HG03139 (cell line): ENCODE results near the gene OSTC.
A peak's percentile ranks its signal among the peaks of the same experiment; 100 is the strongest.

Source experiments
- ATAC-seq: cut with Tn5 transposase; IDR thresholded peaks from one replicate; pipeline ENCODE4 v1.9.1; 2021; ENCODE audit not compliant: unreplicated experiment

The OSTC gene

DNA sequence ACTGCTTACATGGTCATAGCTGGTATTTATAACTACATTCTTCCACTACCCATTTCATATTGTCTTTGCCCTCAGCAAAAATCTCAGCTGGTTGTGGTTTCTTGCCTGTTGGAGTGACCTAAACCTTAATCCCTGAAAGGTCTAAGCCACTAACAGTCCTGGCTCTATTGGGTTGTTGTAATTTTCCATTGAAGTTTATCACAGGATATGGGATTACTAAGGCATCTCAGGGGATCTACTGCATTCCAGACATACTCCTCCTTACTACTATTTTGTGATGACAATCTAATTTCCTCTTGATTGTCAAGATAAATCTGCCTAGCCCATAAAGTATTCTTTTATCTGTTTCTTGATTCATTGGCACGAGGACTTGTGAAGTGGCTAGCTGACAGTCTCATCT, 6.2 kb upstream of the OSTC start:
- no peak for ATAC-seq

DNA sequence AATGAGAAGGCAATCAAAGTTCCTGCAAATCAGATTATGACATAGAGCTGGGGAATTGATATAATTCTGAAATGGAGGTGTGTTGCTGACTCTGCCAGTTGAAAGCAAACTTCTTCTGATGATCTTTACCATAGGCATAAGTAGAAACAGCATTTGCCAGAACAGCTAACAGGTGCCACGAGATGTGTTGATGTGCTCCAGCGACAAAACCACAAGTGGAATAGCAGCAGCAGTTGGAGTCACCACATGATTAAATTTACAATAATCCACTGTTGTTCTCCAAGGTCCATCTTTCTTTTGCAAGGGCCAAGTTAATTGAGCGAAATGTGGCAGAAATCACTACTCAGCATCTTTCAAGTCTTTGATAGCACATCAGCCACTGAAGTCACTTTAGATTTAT, 3.7 kb upstream of the OSTC start:
- no peak for ATAC-seq

DNA sequence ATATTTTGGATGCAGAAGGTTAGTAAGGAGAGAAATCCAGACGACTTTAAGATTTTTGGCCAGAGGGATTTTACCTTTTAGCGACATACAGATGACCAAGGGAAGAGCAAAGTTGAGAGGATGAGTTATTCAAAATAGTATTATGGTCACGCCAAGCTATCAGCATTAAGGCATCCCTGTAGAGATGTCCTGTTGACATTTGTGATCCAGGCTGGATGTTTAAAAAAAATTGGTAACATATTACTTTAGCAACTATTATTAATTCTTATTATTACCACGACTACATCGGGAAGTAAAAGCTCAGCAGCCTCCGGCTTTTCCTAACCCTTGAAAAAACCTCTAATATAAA, 562 bp upstream of the OSTC start:
- peak; percentile 7 for ATAC-seq

DNA sequence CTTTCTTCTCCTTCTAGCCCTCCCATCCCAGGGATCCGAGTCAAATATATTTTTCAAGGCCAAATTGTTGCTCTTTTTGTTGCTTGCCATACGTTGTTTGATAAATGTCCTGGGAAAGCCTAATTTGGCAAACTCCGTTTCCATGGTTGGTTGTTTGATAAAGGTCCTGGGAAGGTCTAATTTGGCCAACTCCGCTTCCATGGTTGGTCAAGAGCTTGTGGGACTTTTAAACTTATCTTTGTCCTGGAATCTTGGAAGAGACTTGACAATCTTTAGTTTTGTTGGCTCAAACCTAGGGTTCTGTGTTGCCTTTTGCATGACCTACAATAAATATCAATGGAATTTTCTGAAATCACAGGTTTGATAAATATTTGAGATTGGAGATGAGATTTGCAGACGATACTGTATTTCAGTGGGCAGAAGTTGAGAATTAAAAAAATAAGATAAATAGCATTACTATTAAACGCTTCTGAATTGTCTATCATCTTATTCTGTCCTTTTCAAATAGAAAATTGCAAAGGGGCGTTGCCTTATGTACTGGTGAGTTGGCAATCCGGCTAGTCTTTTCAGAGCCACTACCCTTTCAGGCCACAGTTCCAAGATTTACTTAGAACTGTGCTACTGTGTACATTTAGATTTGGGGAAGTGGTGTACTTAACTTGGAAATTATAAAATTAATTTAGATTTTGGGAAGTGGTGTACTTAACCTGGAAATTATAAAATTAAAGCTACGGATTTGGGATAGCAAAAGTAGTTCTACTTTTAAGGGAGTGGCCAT, 804 bp downstream of the OSTC start:
- no peak for ATAC-seq

DNA sequence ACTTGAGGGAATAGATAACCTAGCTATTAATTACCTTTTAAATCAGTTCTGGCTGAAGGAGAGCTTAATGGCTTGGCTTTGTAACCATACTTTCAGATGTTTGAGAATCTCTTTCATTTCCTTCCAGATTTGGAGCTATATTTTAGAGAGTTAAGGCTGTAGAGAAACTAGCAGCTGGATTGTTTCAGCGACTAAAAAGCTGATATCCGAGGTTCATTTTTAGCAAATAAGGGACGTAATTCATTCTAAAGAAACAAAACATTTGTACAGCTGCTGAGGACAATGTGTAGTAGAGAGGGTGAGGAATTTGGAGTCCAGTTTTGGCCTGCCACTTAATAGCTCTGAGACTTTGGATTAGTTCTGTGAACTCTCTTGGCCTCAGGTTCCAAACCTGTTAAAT, 12.2 kb downstream of the OSTC start:
- ATAC-seq = no peak

DNA sequence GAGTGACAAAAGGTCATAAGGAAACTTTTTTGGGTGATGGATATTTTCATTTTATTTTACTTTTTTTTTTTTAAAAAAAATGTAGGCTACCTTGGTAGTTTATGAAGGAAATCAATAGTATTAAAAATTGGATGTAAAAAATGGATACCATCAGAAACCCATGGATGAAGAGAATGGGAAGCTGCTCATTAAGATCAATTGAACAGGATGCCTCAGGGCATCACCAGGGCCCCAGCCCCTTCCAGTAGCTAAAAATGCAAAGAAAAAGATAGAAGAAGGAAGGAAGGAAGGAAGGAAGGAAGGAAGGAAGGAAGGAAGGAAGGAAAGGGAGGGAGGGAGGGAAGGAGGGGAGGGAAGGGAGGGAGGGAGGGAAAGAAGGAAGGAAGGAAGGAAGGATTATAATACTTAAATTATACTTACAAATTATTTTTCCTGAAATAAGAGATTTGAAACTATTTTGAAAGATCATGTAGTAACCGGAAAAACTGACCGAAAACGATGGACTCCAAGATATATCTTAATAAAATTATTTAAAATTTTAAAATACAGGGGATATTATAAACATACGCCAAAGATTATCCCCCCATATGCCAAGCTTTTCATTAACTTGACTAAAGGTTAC, 24.1 kb downstream of the OSTC start:
- ATAC-seq = no peak

DNA sequence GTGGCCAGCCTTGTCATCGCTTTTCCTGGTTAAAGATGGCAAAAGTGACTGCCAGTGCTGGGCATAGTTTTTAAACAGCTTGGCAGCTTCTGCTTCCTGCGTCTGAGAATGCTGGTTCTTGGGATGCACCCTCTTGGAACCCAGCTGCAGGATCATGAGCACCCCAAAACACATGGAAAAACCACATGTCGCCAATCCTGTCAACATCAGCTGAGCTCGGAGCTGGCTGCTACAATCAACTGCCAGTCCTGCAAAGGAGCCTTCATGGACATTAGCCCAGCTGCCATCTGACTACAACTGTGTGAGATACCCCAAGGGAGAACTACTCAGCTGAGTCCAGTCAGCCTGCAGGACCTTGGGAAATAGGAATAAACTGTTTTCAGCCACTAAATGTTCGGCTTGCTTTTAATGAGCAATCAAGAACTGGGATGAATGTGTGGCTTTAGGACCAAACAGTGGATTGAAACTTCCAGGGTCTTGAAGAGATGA, 31.0 kb downstream of the OSTC start:
- no peak for ATAC-seq

DNA sequence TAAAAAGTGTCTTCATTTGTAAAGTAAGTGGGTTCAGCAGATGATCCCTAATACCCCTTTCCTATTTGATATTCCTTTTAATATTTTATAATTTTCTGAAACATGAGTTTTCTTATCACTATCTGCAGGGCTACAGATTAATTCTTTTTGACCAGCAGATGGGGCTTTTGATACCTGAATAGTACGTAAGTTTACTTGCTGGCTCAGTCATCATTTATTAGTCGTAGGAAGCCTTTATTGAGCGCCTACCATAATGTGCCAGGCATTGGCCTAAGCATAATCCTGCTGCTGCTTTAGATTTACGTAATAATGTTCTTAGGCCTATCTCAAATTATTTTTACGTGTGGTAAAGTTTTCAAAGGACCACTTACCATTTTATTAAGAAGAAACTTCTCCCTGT, 33.1 kb downstream of the OSTC start:
- ATAC-seq = no peak

DNA sequence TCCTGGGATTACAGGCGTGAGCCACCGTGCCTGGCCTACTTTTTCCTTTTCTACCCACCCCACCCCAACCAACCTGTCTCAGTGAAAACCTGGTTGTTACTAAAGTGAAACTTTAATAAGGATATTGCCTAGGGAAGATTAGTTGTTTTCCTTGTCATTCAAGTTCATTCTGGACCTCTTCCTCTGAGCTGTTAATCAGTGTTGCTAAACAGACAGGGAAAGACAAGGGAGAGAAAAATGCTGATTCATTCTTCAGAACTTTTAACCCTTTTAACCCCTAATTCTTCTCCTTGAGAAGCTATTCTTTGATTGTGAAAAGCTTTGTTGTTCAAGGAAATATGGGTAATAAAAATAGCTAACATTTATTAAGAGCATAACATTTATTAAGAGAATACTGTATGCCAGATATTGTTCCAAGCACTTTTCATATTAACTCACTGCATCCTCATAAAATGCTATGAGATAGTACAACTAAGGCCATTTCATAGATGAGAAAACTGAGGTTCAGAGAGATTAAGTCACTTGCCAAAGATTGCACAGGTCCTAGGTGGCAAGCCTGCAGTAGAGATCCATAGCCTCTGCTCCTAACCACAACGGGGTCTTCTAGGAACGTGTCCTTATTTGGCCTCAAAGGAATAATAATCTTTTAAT, 34.8 kb downstream of the OSTC start:
- ATAC-seq = no peak

DNA sequence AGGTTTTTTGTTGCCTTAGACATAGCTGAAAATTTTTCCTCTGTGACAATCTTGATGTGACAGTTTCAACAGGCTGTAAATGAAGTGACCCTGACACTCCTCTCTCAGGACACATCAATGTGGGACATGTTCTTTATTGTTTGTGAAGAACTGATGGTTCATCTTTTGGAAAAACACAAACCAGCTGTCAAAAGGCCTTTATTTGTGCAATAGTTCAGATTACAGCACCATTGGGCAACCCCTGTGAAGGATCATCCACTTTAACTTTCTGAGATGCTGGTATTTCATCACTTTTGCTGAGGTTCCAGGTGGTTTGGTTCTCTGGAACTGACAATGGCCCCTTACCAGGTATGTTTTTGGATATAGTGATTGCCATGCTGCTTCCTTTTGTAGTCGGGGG, 40.3 kb downstream of the OSTC start:
- ATAC-seq = no peak

DNA sequence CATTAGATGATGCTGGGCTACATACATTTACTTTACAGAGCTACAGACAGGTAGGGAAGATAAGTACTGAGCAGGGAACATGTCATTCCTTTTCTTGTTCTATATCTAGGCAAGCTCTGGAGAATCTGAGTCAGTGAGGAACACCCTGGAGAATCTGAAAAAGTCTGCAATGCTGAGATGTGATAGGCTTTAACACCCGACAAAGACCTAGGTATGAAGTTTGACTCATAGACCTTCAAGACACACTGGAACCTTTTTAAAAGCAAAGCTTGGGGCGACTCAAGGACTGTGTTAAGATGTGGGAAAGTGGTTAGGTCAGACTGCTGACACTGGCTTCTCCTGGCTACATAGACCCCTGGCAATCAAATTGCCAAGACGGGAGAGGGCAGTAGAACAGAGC, 42.8 kb downstream of the OSTC start:
- no peak for ATAC-seq

DNA sequence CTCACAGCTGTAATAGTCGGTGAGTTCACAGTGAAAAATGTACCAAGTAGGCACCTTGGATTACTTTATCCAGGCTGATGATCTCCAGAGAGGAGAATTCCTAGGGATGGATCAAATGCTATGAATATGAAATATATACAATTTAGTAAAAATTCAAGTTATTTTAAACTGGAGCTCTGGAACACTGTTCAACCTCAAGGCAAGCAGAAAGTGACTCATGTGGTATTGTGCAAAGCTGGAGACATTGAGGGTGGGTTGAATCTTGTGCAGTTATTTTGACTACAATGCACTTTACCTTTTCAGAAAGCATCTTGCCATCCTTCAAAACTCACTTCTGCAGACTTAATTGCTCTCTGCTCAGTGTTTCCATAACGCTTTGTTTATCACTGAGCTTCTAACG, 43.4 kb downstream of the OSTC start:
- no peak for ATAC-seq

DNA sequence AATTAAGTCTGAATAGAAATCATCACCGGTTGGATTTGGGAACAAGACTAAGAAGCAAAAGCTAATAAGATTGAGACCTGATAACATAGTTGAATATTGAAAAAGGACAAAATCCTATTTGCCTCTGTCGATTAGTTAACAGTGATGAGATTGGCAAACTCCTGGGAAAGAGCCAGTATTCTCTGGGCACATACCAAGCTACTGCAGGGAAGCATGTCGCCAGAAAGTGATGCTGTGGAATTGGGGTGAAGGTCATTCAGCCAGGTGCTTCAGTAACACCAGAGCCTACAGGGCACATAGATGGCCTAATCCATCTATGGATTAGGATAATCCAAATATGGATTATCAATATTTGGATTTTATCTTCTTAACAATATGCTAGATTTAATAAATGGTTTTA, 44.0 kb downstream of the OSTC start:
- ATAC-seq = no peak

DNA sequence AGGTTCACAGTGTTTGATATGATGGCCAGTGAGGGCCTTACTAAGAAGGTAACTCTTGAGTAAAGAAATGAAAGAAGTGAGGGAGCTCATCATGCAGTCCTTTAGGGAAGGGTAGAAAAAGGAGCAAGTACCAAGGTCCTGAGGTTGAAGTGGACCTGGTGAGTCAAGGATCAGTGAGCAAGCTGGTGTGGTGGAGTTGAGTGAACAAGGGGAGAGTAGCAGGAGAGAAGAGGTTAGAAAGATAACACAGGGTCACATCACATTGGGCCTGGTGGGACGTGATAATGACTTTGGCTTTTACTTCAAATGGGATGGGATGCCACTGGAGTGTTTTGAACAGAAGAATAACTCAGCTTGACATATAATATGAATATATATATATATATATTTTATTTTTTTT, 44.7 kb downstream of the OSTC start:
- no peak for ATAC-seq

DNA sequence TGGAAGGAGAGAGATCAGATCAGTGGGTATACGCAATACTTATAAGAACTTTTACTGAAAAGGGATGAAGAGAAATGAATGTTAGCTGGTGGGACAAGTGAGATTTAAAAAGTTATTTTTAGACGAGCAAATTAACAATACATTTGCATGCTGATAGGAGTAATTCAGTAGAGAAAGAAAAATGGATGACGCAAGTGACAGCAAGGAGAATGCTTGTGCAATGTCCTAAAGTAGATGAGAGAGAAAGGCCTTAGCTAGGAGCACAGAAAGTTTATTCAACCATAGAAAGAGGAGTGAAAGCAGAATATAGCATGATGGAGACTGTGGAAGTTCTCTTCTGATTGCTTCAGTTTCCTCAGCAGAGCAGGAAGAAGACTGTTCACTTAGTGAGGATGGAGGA, 45.8 kb downstream of the OSTC start:
- ATAC-seq = no peak

DNA sequence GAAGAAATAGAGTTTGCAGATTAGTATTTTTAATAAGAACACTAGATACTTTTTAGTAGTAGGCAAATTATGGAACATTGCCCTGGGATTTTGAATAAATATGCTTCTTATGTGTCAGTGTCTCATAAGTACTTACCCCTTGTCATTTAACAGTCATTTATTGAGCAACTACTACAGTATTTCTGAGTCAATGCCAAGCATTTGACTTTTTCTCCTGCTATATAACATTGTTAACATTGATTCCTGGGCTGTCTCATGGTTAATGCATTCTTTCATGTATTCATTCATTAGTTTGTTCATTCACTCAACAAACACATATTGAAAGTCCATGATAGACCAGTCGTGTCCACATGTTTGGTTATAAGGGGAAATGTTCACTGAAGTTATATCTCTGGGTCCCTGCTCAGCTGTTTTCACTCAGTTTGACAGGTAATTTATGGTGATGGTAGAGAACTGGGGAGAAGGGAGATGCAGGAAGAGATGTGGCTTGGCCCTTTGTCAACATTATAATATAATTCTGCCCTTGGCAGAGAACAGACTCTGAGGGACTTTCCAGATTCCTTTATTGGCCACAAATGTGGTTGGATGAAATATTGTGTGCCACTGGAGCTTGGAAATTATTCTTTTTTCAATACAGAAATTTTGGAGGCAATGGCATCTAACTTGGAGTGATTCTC, 49.8 kb downstream of the OSTC start:
- no peak for ATAC-seq

DNA sequence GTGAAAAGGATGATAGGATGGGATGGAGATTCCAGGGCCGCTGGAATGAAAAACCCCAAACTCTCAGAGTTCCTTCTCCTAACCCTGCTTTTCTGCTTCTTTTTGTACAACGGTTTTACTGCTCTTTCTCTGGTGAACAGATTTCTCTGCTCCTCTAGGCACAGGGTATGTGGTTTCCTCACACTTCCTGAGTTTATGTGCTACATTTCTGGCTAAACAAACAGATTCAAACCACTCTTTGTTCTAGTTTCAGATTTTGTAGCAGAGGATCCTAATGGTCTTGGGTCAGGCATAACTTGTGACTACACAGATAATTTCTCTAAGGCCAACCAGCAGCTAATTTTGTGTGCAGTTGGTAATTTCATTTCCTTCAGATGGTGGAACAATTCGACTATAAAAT, 52.6 kb downstream of the OSTC start:
- ATAC-seq = no peak

DNA sequence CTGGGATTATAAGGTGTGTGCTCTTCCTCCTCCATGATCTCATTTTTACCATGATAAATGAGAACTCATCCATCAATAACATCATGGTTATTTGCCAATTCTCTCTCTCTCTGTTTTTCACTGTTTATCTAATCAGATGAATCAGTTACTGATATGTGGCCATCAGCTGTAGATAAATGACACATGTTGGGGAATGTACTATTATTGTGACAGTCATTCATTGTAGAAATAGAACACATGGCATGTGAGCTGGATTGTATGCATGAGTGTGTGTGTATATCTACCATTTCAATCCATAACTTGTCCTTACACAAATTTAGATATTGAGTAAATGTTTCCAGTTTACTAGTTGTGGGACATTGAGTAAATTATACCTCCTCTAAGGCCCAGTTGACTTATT, 53.0 kb downstream of the OSTC start:
- no peak for ATAC-seq

DNA sequence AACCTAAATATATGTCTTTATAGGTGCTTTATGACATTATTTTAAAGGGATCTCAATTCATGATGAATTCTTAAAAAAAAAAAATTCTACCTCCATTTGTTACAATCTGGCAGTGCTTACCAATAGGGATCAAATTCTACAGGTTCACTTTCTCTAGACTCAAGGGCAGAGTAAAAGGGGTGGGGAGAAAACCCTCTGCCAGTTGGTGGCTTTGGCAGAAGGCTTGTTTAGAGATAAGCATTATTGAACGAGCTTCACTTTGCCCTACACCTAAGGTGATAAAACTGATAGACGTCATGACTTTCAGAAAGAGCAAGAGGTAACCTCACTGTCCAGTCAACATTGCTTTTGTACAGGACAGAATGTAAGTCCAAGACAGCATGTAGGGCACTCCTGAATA, 53.6 kb downstream of the OSTC start:
- ATAC-seq = no peak

DNA sequence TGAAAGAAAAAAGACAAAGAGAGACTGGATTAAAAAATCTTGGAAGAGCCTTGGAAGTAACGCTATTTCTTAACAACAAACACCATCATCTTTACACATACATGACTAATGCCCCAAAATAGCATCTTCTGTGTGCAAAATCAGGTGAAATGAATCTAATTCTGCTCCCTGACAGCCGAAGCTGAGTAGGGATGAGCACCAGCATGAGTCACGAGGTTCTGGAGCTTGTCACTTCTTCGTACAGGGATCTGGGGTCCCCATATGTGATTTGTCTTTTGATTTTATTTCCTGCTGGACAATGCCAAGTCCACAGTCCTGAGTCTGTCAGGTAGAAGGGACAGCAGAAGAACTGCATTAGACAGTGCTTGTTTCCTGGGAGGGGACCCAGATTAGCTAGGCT, 55.9 kb downstream of the OSTC start:
- ATAC-seq = no peak

DNA sequence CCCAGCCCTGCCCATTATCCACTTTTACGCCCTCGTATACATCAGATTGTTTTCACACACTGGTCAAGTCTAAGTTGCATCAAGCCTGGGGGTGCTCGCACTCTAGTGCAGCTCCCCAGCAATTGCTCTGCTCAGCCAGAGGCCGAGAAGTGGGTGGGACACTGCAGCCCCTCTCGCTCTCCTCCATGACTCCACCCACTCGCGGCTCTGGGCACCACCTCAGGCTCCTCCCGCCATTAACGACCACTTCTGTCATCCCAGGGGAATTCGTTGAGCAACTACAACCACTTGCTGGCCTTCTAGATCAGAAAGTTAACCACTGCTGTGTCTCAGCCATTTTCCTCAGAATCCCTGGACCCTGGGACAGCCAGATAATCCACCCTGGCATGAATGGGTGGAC, 58.8 kb downstream of the OSTC start:
- ATAC-seq = no peak

DNA sequence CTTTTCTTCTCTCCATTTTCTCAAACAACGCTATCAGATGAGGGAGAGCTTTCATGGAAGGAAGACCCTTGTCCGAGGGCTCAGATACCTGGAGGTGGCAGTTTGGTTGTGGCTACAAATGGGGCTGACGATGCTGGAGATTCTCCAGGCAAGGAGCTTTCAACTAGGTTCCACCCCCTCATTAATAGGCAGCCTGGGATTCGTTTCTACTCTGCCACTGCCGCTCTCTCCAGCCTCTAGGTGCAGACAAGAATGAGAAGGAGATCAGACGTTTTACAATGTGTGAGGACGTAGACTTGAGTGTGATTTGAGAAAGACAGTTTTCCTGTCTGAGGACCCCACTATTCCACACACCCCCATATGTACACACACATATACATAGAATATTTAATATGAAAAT, 59.3 kb downstream of the OSTC start:
- ATAC-seq = no peak
